Pulmonary artery endothelial cell (primary cell): Measurements from ENCODE around the gene QSOX2. TPM values are rescaled to one million over a fixed set of nuclear protein-coding genes. Genes with fewer than 3 reads are reported as not detected.

Source experiments
- DNase-seq: peaks from one replicate; pipeline ENCODE4 v3.0.0-alpha.2; 2011; ENCODE audit warnings: low read depth, low spot score
- total RNA-seq: library from RNA; depleted of rRNA; stranded (reverse); fragments of >200 nt; gene quantifications from 2 replicates; pipeline ENCODE4 v1.2.3, GENCODE V29; 2014

Gene QSOX2
- total RNA-seq, 1 donor from 2014 or later: 12.4 TPM

- no peak for DNase-seq
Measured at GRCh38 chr9:136252281-136252680, 6.7 kb upstream of the QSOX2 start.

- DNase-seq: no peak
Measured at GRCh38 chr9:136251264-136252115, 5.9 kb upstream of the QSOX2 start.

- no peak for DNase-seq
Measured at GRCh38 chr9:136250676-136251075, 5.1 kb upstream of the QSOX2 start.

- DNase-seq: no peak
Measured at GRCh38 chr9:136249877-136250559, 4.4 kb upstream of the QSOX2 start.

- DNase-seq: no peak
Measured at GRCh38 chr9:136248951-136249876, 3.6 kb upstream of the QSOX2 start.

- no peak for DNase-seq
Measured at GRCh38 chr9:136247947-136248637, 2.5 kb upstream of the QSOX2 start.

GRCh38 chr9:136247551-136247916 lies 1.9 kb upstream of the QSOX2 start:
- DNase-seq: no peak

GRCh38 chr9:136246849-136247550 lies 1.4 kb upstream of the QSOX2 start:
- no peak for DNase-seq

- DNase-seq: no peak
Measured at GRCh38 chr9:136244969-136245218, 718 bp downstream of the QSOX2 start.

- no peak for DNase-seq
Measured at GRCh38 chr9:136244122-136244968, 1.3 kb downstream of the QSOX2 start.

GRCh38 chr9:136243631-136244030 lies 2.0 kb downstream of the QSOX2 start:
- DNase-seq: no peak

GRCh38 chr9:136242918-136243525 lies 2.6 kb downstream of the QSOX2 start:
- DNase-seq: no peak

- DNase-seq: no peak
Measured at GRCh38 chr9:136242248-136242647, 3.4 kb downstream of the QSOX2 start.

- DNase-seq: no peak
Measured at GRCh38 chr9:136241542-136241941, 4.1 kb downstream of the QSOX2 start.

GRCh38 chr9:136240941-136241340 lies 4.7 kb downstream of the QSOX2 start:
- DNase-seq: no peak

- DNase-seq: no peak
Measured at GRCh38 chr9:136239983-136240330, 5.7 kb downstream of the QSOX2 start.

- no peak for DNase-seq
Measured at GRCh38 chr9:136239135-136239982, 6.3 kb downstream of the QSOX2 start.

GRCh38 chr9:136238342-136238732 lies 7.3 kb downstream of the QSOX2 start:
- no peak for DNase-seq
